Measurements from ENCODE around the gene SEC24B.
A peak's percentile ranks its signal among the peaks of the same experiment; 100 is the strongest.

Gene SEC24B

DNA sequence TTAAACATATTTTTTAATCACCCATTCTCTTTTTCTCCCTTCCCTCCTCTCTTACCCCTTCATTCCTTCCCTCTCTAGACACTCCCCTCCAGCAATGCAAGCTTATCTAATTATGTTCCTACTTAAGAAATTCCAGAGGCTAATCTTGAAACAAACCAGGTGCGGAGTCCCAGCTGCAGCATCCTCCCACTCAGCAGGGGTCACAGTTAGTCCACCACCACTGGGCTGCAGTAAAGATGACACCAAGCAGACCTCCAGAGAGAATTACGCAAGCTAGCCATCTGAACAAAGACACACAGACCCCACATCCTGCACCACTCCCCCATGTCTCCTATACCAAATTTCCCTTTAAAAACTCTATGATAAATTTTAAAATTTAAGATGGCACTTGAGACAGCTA, 13.9 kb upstream of the SEC24B start:
- no peak overlapping the region for H3K4ac ChIP-seq (ENCODE audit: low read depth in 1 of 2, low read length in 2 of 2)
- no peak overlapping the region for H3K18ac ChIP-seq (ENCODE audit: low read depth in 1 of 2, low read length in 2 of 2)
- H2AK5ac ChIP-seq (ENCODE audit: low read length, severe bottlenecking): no peak overlapping the region
- H3K36me3 ChIP-seq (ENCODE audit: control insufficient read depth in 1 of 2, insufficient read depth in 2 of 2, low read depth in 1 of 2, low read length in 2 of 2): no peaks in the 10 kb centered on the region
- 40% methylated on average over 2 of the region's 2 CpGs for WGBS
- H3K14ac ChIP-seq (ENCODE audit: low read length in 2 of 2): no peak overlapping the region
- no peak overlapping the region for H3K9ac ChIP-seq (ENCODE audit: low read length)
- no peak overlapping the region for H2BK12ac ChIP-seq (ENCODE audit: low read length in 2 of 2)
- H2BK120ac ChIP-seq (ENCODE audit: low read depth, low read length): no peak overlapping the region
- peaks cover 5% of the 10 kb centered on the region for H3K4me1 ChIP-seq (ENCODE audit: control insufficient read depth, insufficient read depth, low read depth, low read length)
- no peak overlapping the region for H2BK15ac ChIP-seq (ENCODE audit: low read depth, poor library complexity, severe bottlenecking)
- no peaks in the 10 kb centered on the region for H3K79me1 ChIP-seq (replicated peaks; ENCODE audit: low read length, poor library complexity, severe bottlenecking)
- no peak overlapping the region for H2AFZ ChIP-seq (ENCODE audit: low read depth, low read length)
- no peak overlapping the region for H3K27ac ChIP-seq (ENCODE audit: low read length, poor library complexity, severe bottlenecking)
- H2BK5ac ChIP-seq (ENCODE audit: low read depth, low read length, poor library complexity, severe bottlenecking): no peak overlapping the region
- no peaks in the 10 kb centered on the region for H3K9me3 ChIP-seq (ENCODE audit: control insufficient read depth, low read length)
- H3K4me2 ChIP-seq (ENCODE audit: low read length, poor library complexity, severe bottlenecking): no peak overlapping the region
- no peak overlapping the region for H3K23ac ChIP-seq (ENCODE audit: low read length in 2 of 2)
- H4K91ac ChIP-seq (ENCODE audit: low read length): no peak overlapping the region
- DNase-seq: no peak
- no peak overlapping the region for H4K8ac ChIP-seq (ENCODE audit: low read length)
- H3K27me3 ChIP-seq (ENCODE audit: control insufficient read depth in 1 of 2, insufficient read depth in 1 of 2, low read length in 2 of 2): no peaks in the 10 kb centered on the region
- no peak overlapping the region for H3K4me3 ChIP-seq (ENCODE audit: insufficient read depth in 1 of 2, low read depth in 1 of 2, low read length in 2 of 2)

DNA sequence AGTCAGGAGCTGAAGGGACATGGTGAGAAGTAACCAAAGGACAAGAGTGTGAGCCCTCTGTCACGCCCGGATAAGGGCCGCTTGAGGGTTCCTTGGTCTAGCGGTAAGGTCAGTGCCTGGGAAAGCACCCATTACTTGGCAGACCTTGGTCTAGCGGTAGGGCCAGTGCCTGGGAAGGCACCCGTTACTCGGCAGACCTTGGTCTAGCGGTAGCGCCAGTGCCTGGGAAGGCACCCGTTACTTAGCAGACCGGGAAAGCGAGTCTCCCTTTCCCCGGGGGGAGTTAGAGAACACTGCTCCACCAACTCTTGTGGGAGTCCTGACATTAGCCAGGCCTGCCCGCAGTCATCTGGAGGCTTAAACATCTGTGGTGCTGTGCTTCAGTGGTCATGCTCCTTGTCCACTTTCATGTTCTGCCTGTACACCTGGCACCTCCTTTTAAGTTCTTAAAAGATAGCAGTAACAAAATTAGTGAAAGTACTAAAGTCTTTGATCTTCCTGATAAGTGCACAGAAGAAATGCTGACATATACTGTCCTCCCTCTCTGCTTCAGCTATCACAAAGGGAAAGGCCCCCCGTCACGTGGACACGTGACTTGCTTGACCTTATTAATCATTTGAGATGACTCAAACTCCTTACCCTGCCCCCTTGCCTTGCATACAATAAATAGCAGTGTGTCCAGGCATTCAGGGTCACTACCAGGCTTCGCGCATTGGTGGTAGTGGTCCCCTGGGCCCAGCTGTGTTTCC, 9.3 kb upstream of the SEC24B start:
- Histone ChIP-seq H2BK15ac (ENCODE audit: low read depth, poor library complexity, severe bottlenecking) (no peak overlapping the region), H3K79me1 (replicated peaks; ENCODE audit: low read length, poor library complexity, severe bottlenecking) (no peaks in the 10 kb centered on the region), H3K4me1 (ENCODE audit: control insufficient read depth, insufficient read depth, low read depth, low read length) (peaks cover 5% of the 10 kb centered on the region), H3K18ac (ENCODE audit: low read depth in 1 of 2, low read length in 2 of 2) (peak overlapping the region in 1 of 2 experiments; percentile 56), H2AFZ (ENCODE audit: low read depth, low read length) (no peak overlapping the region), H2AK5ac (ENCODE audit: low read length, severe bottlenecking) (no peak overlapping the region), H2BK120ac (ENCODE audit: low read depth, low read length) (no peak overlapping the region), H4K8ac (ENCODE audit: low read length) (no peak overlapping the region), H3K9me3 (ENCODE audit: control insufficient read depth, low read length) (no peaks in the 10 kb centered on the region), H2BK5ac (ENCODE audit: low read depth, low read length, poor library complexity, severe bottlenecking) (no peak overlapping the region), H3K36me3 (ENCODE audit: control insufficient read depth in 1 of 2, insufficient read depth in 2 of 2, low read depth in 1 of 2, low read length in 2 of 2) (no peaks in the 10 kb centered on the region), H3K4me3 (ENCODE audit: insufficient read depth in 1 of 2, low read depth in 1 of 2, low read length in 2 of 2) (no peak overlapping the region), H2BK12ac (ENCODE audit: low read length in 2 of 2) (no peak overlapping the region), H3K27ac (ENCODE audit: low read length, poor library complexity, severe bottlenecking) (no peak overlapping the region), H3K4ac (ENCODE audit: low read depth in 1 of 2, low read length in 2 of 2) (no peak overlapping the region), H4K91ac (ENCODE audit: low read length) (no peak overlapping the region), H3K27me3 (ENCODE audit: control insufficient read depth in 1 of 2, insufficient read depth in 1 of 2, low read length in 2 of 2) (no peaks in the 10 kb centered on the region), H3K4me2 (ENCODE audit: low read length, poor library complexity, severe bottlenecking) (no peak overlapping the region), H3K23ac (ENCODE audit: low read length in 2 of 2) (no peak overlapping the region), H3K14ac (ENCODE audit: low read length in 2 of 2) (no peak overlapping the region), H3K9ac (ENCODE audit: low read length) (no peak overlapping the region)
- DNase-seq: no peak
- WGBS: 81% methylated on average over 19 of the region's 19 CpGs

DNA sequence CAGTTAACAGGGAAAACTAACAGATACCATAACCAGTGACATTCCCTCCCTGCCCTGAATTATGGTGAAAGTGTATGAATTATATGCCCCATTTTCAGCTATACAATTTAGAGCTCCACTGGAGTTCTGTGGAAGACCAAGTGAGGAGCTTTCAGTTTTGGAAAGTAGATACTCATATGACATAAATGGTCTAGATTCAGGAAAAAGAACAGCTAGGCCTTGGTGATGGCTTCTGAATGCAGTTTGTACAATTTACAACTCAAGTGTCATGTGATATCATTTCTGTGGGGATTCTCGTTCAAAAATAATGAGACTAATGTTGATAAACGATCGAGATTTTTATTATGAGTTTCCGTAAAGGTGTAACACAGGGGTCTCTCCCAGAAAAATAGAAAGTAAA, 8.2 kb upstream of the SEC24B start:
- 96% methylated on average over 4 of the region's 4 CpGs for WGBS
- no peak for DNase-seq
- H2AFZ ChIP-seq (ENCODE audit: low read depth, low read length): no peak overlapping the region
- H3K4ac ChIP-seq (ENCODE audit: low read depth in 1 of 2, low read length in 2 of 2): no peak overlapping the region
- H4K91ac ChIP-seq (ENCODE audit: low read length): no peak overlapping the region
- no peak overlapping the region for H3K9ac ChIP-seq (ENCODE audit: low read length)
- H3K4me1 ChIP-seq (ENCODE audit: control insufficient read depth, insufficient read depth, low read depth, low read length): peaks cover 5% of the 10 kb centered on the region
- H2AK5ac ChIP-seq (ENCODE audit: low read length, severe bottlenecking): no peak overlapping the region
- no peak overlapping the region for H3K4me2 ChIP-seq (ENCODE audit: low read length, poor library complexity, severe bottlenecking)
- no peak overlapping the region for H2BK5ac ChIP-seq (ENCODE audit: low read depth, low read length, poor library complexity, severe bottlenecking)
- H3K9me3 ChIP-seq (ENCODE audit: control insufficient read depth, low read length): no peaks in the 10 kb centered on the region
- H3K36me3 ChIP-seq (ENCODE audit: control insufficient read depth in 1 of 2, insufficient read depth in 2 of 2, low read depth in 1 of 2, low read length in 2 of 2): peaks cover 2 to 5% of the 10 kb centered on the region in 2 experiments
- no peak overlapping the region for H2BK12ac ChIP-seq (ENCODE audit: low read length in 2 of 2)
- no peak overlapping the region for H3K27ac ChIP-seq (ENCODE audit: low read length, poor library complexity, severe bottlenecking)
- H3K27me3 ChIP-seq (ENCODE audit: control insufficient read depth in 1 of 2, insufficient read depth in 1 of 2, low read length in 2 of 2): no peaks in the 10 kb centered on the region
- H3K14ac ChIP-seq (ENCODE audit: low read length in 2 of 2): no peak overlapping the region
- H2BK15ac ChIP-seq (ENCODE audit: low read depth, poor library complexity, severe bottlenecking): no peak overlapping the region
- no peak overlapping the region for H3K4me3 ChIP-seq (ENCODE audit: insufficient read depth in 1 of 2, low read depth in 1 of 2, low read length in 2 of 2)
- no peak overlapping the region for H2BK120ac ChIP-seq (ENCODE audit: low read depth, low read length)
- H3K18ac ChIP-seq (ENCODE audit: low read depth in 1 of 2, low read length in 2 of 2): no peak overlapping the region
- H3K23ac ChIP-seq (ENCODE audit: low read length in 2 of 2): no peak overlapping the region
- H4K8ac ChIP-seq (ENCODE audit: low read length): no peak overlapping the region
- H3K79me1 ChIP-seq (replicated peaks; ENCODE audit: low read length, poor library complexity, severe bottlenecking): no peaks in the 10 kb centered on the region

DNA sequence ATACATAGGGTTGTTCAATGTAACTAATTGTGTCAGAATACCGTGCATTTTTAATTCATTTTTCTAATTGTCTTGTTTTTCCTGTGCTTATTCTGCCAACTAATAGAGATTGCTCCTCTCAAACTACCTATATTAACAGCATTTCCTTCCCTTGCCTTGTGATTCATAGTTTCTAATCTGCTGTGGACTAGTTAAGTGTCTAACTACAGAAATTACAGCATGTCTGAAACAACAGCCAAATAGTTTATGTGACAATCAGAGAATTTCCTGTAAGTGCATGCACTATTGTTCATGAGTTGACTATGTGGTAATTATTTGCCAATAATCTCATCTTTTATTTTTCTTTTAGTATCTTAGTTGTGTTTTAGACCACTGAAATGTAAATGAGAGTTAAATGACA, 4.1 kb upstream of the SEC24B start:
- no peak overlapping the region for H3K14ac ChIP-seq (ENCODE audit: low read length in 2 of 2)
- peaks cover 1% of the 10 kb centered on the region for H3K4me1 ChIP-seq (ENCODE audit: control insufficient read depth, insufficient read depth, low read depth, low read length)
- H4K8ac ChIP-seq (ENCODE audit: low read length): no peak overlapping the region
- no peak overlapping the region for H2BK5ac ChIP-seq (ENCODE audit: low read depth, low read length, poor library complexity, severe bottlenecking)
- no peak for DNase-seq
- no peak overlapping the region for H3K18ac ChIP-seq (ENCODE audit: low read depth in 1 of 2, low read length in 2 of 2)
- no peak overlapping the region for H3K4me3 ChIP-seq (ENCODE audit: insufficient read depth in 1 of 2, low read depth in 1 of 2, low read length in 2 of 2)
- H2BK12ac ChIP-seq (ENCODE audit: low read length in 2 of 2): no peak overlapping the region
- H3K4ac ChIP-seq (ENCODE audit: low read depth in 1 of 2, low read length in 2 of 2): no peak overlapping the region
- no peak overlapping the region for H2AFZ ChIP-seq (ENCODE audit: low read depth, low read length)
- H3K36me3 ChIP-seq (ENCODE audit: control insufficient read depth in 1 of 2, insufficient read depth in 2 of 2, low read depth in 1 of 2, low read length in 2 of 2): peaks cover 3 to 11% of the 10 kb centered on the region in 2 experiments
- no peak overlapping the region for H2BK120ac ChIP-seq (ENCODE audit: low read depth, low read length)
- no peak overlapping the region for H3K4me2 ChIP-seq (ENCODE audit: low read length, poor library complexity, severe bottlenecking)
- WGBS: no CpG with 5 or more reads among the region's 1 CpG
- H2BK15ac ChIP-seq (ENCODE audit: low read depth, poor library complexity, severe bottlenecking): no peak overlapping the region
- H3K23ac ChIP-seq (ENCODE audit: low read length in 2 of 2): no peak overlapping the region
- H2AK5ac ChIP-seq (ENCODE audit: low read length, severe bottlenecking): no peak overlapping the region
- peaks cover 10% of the 10 kb centered on the region for H3K79me1 ChIP-seq (replicated peaks; ENCODE audit: low read length, poor library complexity, severe bottlenecking)
- H3K9me3 ChIP-seq (ENCODE audit: control insufficient read depth, low read length): no peaks in the 10 kb centered on the region
- no peak overlapping the region for H4K91ac ChIP-seq (ENCODE audit: low read length)
- H3K27ac ChIP-seq (ENCODE audit: low read length, poor library complexity, severe bottlenecking): no peak overlapping the region
- H3K9ac ChIP-seq (ENCODE audit: low read length): no peak overlapping the region
- H3K27me3 ChIP-seq (ENCODE audit: control insufficient read depth in 1 of 2, insufficient read depth in 1 of 2, low read length in 2 of 2): no peaks in the 10 kb centered on the region

Data from mesenchymal stem cell (in vitro differentiated cells and primary cell).